ENCODE results near the gene SEC31A. TPM values are rescaled to one million over a fixed set of nuclear protein-coding genes. Genes with fewer than 3 reads are reported as not detected.

The SEC31A gene
- total RNA-seq, 4 donors from 2014 or later = 195 to 283 (median 268) TPM

DNA sequence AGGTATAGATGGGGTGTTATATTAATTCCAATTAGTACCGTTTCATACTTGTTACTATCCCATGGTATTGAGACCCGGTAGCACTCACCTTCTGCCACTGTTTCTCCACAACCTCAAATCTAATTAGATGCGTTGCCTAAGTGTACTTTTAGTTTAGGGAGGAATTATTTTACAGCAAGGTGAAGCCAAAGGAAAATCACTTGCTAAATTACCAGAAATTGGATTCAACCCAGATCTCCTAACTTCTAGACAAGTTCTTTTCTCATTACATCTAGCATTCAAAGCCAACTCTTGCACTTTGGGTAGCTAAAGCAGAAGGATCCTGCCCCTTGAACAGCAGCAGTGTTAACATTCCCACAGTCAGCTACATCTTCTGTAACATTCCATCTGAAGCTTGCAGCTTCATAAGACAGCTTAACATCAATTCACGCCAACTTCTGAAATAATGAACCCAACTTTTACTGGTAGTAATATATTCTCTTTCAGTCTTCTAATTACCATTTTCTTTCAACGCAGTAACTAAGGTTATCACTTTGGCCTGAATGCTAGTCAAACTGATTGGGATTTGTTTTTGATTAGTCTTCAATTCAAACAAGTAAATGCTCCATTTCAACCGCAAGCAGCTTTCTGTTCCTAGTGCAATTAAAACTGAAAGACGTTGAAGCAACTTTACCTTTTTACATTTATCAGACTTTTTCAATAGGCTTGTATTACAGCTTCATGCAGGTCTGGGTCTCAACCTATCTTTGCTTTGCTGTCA lies 934 bp upstream of the SEC31A start:
- Histone ChIP-seq H3K27ac (peak overlapping the region; percentile 90 to 99 (median 94)), H3K36me3 (peaks cover 0 to 24% (median 0%) of the 10 kb centered on the region in 3 donors), H3K27me3 (no peaks in the 10 kb centered on the region), H3K4me1 (peaks cover 0 to 19% (median 0%) of the 10 kb centered on the region in 4 donors), H3K4me3 (peak overlapping the region; percentile 56 to 75 (median 66)), H3K9me3 (no peaks in the 10 kb centered on the region)
- TF ChIP-seq POLR2A (IDR thresholded peaks at IDR 0.05) = no peak
- TF ChIP-seq CTCF (IDR thresholded peaks at IDR 0.05) = no peak
- no peak for DNase-seq

GRCh38 chr4:82890528-82890900 lies 439 bp downstream of the SEC31A start:
- DNase-seq = no peak
- no peak for TF ChIP-seq CTCF (IDR thresholded peaks at IDR 0.05)
- TF ChIP-seq POLR2A (IDR thresholded peaks at IDR 0.05) = no peak
- Histone ChIP-seq H3K27ac (peak overlapping the region; percentile 90 to 99 (median 94)), H3K4me1 (peaks cover 0 to 32% (median 0%) of the 10 kb centered on the region in 4 donors), H3K27me3 (no peaks in the 10 kb centered on the region), H3K9me3 (no peaks in the 10 kb centered on the region), H3K4me3 (peak overlapping the region; percentile 56 to 75 (median 66)), H3K36me3 (peaks cover 0 to 19% (median 0%) of the 10 kb centered on the region in 3 donors)

DNA sequence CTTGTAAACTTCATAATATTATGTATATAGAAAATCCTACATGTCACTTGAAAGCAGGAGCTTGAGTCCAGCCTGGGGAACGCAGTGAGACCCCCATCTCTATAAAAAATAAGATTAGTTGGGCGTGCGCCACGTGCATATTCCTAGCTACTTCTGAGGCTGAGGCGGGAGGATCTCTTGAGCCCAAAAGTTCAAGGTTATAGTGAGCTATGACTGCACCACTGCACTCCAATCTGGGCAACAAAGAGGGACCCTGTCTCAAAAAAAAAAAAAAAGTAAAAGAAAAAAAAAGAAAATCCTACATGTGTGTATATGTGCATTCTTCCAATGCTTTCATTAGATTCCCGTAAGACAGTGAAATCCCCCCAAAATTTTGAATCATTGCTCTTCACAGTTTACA lies 1.7 kb downstream of the SEC31A start:
- Histone ChIP-seq H3K36me3 (peaks cover 0 to 7% (median 0%) of the 10 kb centered on the region in 3 donors), H3K27ac (no peak overlapping the region), H3K27me3 (no peaks in the 10 kb centered on the region), H3K4me3 (peak overlapping the region in 2 of 4 donors; percentile 74 to 75), H3K9me3 (no peaks in the 10 kb centered on the region), H3K4me1 (peaks cover 0 to 41% (median 4%) of the 10 kb centered on the region in 4 donors)
- TF ChIP-seq CTCF (IDR thresholded peaks at IDR 0.05) (no peak), POLR2A (IDR thresholded peaks at IDR 0.05) (no peak)
- no peak for DNase-seq

- H3K27me3 ChIP-seq = no peaks in the 10 kb centered on the region
- no peak for DNase-seq
- no peaks in the 10 kb centered on the region for H3K9me3 ChIP-seq
- no peaks in the 10 kb centered on the region for H3K36me3 ChIP-seq
- TF ChIP-seq POLR2A (IDR thresholded peaks at IDR 0.05) (no peak), CTCF (IDR thresholded peaks at IDR 0.05) (no peak)
- H3K27ac ChIP-seq = peak overlapping the region in 2 of 4 donors; percentile 22 to 35
- H3K4me1 ChIP-seq = peaks cover 0 to 37% (median 4%) of the 10 kb centered on the region in 4 donors
- peak overlapping the region in 1 of 4 donors; percentile 17 for H3K4me3 ChIP-seq
Observed at GRCh38 chr4:82886147-82886942, 4.6 kb downstream of the SEC31A start.

- Histone ChIP-seq H3K9me3 (no peaks in the 10 kb centered on the region), H3K27ac (peak overlapping the region in 1 of 4 donors; percentile 35), H3K4me3 (peak overlapping the region in 1 of 4 donors; percentile 17), H3K27me3 (no peaks in the 10 kb centered on the region), H3K36me3 (peaks cover 0 to 6% (median 0%) of the 10 kb centered on the region in 3 donors), H3K4me1 (peaks cover 0 to 37% (median 4%) of the 10 kb centered on the region in 4 donors)
- no peak for DNase-seq
- TF ChIP-seq CTCF (IDR thresholded peaks at IDR 0.05) (no peak), POLR2A (IDR thresholded peaks at IDR 0.05) (no peak)
Observed at GRCh38 chr4:82885410-82885809, 5.5 kb downstream of the SEC31A start.

Data from Peyer's patch (tissue), 4 donors.